AG04450 (cell line): ENCODE results near the gene SUFU. TPM values are rescaled to one million over a fixed set of nuclear protein-coding genes. Genes with fewer than 3 reads are reported as not detected.
A peak's percentile ranks its signal among the peaks of the same experiment; 100 is the strongest.

Experiments used
- CTCF ChIA-PET: fragments of 300-600, 350-600 bp; formaldehyde crosslinking; extraction: SDS; loops from one replicate; lab custom pipeline; 2022; ENCODE audit warnings: antibody characterized with exemption, inconsistent platforms; lab: Charles Lee
- POLR2A ChIA-PET: fragments of 350-600 bp; formaldehyde crosslinking; extraction: SDS; loops from one replicate; lab custom pipeline; 2021; ENCODE audit warnings: antibody characterized with exemption, inconsistent platforms; lab: Yijun Ruan, JAX
- DNase-seq: peaks from one replicate; pipeline ENCODE4 v3.0.0-alpha.2; 2011; ENCODE audit warnings: low read depth, low spot score
- H3K27ac ChIP-seq: one replicate; pipeline ENCODE4 v1.5.1; 2012; ENCODE audit warnings: low read depth, low read length, control low read depth
- H3K27me3 ChIP-seq: one replicate; pipeline ENCODE4 v1.6.0; 2012; ENCODE audit warnings: low read length; ENCODE audit not compliant: control insufficient read depth, insufficient read depth
- H3K4me3 ChIP-seq: 2 replicates; pipeline ENCODE4 v1.5.1; 2011; ENCODE audit warnings: mild to moderate bottlenecking, low read depth, low read length, control low read depth
- H3K9me3 ChIP-seq: 2 replicates; pipeline ENCODE4 v1.5.1; 2012; ENCODE audit warnings: low read length; ENCODE audit not compliant: control insufficient read depth, insufficient read depth
- polyA plus RNA-seq: library from polyadenylated mRNA; depleted of rRNA; stranded (reverse); fragments of >200 nt; gene quantifications from 2 replicates; pipeline ENCODE4 v1.2.3, GENCODE V29; 2011
- TF ChIP-seq, protein P1 (sequence below): IDR thresholded peaks from 2 replicates; pipeline ENCODE4 v1.5.1; 2011; ENCODE audit warnings: low read depth, low read length, control low read depth, inconsistent platforms

Gene SUFU
- polyA plus RNA-seq, 1 experiment = 11.0 TPM

GRCh38 chr10:102644066-102644645 is 140.4 kb downstream of the SUFU start, which contains the start of gene TRIM8:
TRIM8 (plus strand) TSS chr10:102644479; CDS start chr10:102644618, 139 bp downstream.
- no peaks in the 10 kb centered on the region for H3K27me3 ChIP-seq
- DNase-seq = no peak
- POLR2A ChIA-PET = interaction anchor here (0.7 to 3.1 kb wide), 8 partner anchors 14 to 140 kb away, joined by 3 to 44 read pairs (median 5); partner anchors contain the start of genes ARL3, SFXN2 and SUFU
- TF ChIP-seq, protein P1, sequence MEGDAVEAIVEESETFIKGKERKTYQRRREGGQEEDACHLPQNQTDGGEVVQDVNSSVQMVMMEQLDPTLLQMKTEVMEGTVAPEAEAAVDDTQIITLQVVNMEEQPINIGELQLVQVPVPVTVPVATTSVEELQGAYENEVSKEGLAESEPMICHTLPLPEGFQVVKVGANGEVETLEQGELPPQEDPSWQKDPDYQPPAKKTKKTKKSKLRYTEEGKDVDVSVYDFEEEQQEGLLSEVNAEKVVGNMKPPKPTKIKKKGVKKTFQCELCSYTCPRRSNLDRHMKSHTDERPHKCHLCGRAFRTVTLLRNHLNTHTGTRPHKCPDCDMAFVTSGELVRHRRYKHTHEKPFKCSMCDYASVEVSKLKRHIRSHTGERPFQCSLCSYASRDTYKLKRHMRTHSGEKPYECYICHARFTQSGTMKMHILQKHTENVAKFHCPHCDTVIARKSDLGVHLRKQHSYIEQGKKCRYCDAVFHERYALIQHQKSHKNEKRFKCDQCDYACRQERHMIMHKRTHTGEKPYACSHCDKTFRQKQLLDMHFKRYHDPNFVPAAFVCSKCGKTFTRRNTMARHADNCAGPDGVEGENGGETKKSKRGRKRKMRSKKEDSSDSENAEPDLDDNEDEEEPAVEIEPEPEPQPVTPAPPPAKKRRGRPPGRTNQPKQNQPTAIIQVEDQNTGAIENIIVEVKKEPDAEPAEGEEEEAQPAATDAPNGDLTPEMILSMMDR = no peak
- H3K27ac ChIP-seq = peak within 1 kb of the TSS; percentile 97
- H3K9me3 ChIP-seq = no peaks in the 10 kb centered on the region; the same call in 1 of the 2 replicates
- H3K4me3 ChIP-seq = peak within 1 kb of the TSS; percentile 74
- CTCF ChIA-PET = interaction anchor here (0.7 to 1.0 kb wide), 2 partner anchors 32 to 143 kb away, joined by 3 to 6 read pairs; no protein-coding TSS in a partner anchor

GRCh38 chr10:102644646-102645387 is 141.0 kb downstream of the SUFU start:
- DNase-seq = no peak
- Histone ChIP-seq H3K27ac (peak overlapping the region; percentile 97), H3K9me3 (no peaks in the 10 kb centered on the region; the same call in 1 of the 2 replicates), H3K4me3 (peak overlapping the region; percentile 74), H3K27me3 (no peaks in the 10 kb centered on the region)
- TF ChIP-seq, protein P1 = peak; percentile 58
- ChIA-PET CTCF (interaction anchor here (0.7 to 1.0 kb wide), 3 partner anchors 31 to 142 kb away, joined by 3 to 6 read pairs (median 3); partner anchors contain the start of gene SUFU), POLR2A (interaction anchor here (0.6 to 3.1 kb wide), 12 partner anchors 15 to 140 kb away, joined by 3 to 44 read pairs (median 7); partner anchors contain the start of genes ARL3, SFXN2 and SUFU)

DNA sequence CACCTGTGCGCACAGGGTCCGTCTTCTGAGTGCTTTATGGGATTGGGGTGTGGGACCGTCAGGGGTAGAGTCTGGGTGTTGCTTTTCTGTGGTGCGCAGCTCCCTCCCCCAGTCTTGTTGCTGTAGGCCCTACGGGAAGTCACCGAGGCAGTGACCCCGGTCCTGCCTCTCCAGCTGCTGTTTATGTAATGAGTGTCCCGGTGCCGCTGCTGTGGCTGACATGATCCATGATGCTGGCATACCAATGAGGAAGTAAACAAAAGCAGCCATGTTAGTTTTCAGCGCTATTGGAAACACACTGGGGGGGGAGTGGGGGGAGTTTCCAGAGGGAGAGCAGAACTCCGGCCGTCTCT is 141.6 kb downstream of the SUFU start:
- Histone ChIP-seq H3K27me3 (no peaks in the 10 kb centered on the region), H3K27ac (peak overlapping the region; percentile 97), H3K9me3 (no peaks in the 10 kb centered on the region; the same call in 1 of the 2 replicates), H3K4me3 (peak overlapping the region; percentile 74)
- DNase-seq = no peak
- ChIA-PET POLR2A (interaction anchor here (0.6 to 3.1 kb wide), 13 partner anchors 11 to 141 kb away, joined by 3 to 44 read pairs (median 8); partner anchors contain the start of genes ARL3, SFXN2 and SUFU), CTCF (interaction anchor here (0.7 to 0.8 kb wide), 2 partner anchors 15 to 141 kb away, joined by 3 read pairs; partner anchors contain the start of gene SUFU)
- TF ChIP-seq, protein P1 = no peak

DNA sequence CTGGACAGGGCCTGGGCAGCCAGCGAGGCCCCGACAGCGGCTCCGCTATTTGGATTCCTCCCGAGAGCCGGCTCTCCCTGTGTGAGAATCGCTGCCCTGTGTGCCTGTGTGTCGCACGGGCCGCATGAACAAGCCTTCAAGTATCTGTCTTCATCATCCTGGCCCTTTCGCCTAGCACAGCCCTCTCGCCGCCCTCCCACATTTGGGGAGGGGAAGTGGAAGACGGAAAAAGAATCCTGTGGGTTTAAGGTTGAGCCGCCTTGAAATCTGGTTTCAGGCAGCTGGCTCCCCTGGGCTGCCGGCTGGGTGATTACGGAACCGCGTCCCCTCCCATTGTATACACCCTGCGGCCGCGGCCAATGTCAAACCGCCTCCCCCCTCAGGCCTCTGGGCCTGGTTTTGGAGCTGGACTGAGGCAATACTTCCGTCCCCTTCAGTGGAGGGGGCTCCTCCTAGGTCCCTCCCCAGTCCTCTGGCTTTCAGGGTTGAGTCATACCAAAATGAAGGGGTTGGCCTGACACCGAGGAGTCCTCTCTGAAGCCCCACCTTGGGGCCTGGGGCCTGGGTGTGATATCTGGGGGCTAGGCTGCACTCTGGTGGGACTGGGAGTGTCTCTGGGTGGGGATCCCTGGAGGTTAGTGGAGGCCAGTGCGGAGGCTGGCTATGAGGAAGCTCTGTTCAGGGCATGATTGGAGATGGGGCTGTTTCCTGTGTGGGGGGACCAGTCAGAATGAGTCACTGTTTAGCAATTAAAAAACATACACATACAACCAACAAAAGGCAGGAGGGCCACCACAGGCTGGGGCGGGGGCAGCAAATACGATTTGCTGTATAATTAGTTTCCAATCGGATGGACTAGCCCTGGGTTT is 142.2 kb downstream of the SUFU start:
- TF ChIP-seq, protein P1 = no peak
- H3K27ac ChIP-seq = peak overlapping the region; percentile 97
- ChIA-PET POLR2A (interaction anchor here (0.5 to 3.1 kb wide), 18 partner anchors 10 to 141 kb away, joined by 3 to 44 read pairs (median 5); partner anchors contain the start of genes ARL3, SFXN2 and SUFU), CTCF (interaction anchor here (0.7 kb wide), 2 partner anchors 14 to 34 kb away, joined by 3 to 4 read pairs; no protein-coding TSS in a partner anchor)
- H3K9me3 ChIP-seq = no peaks in the 10 kb centered on the region; the same call in 1 of the 2 replicates
- H3K27me3 ChIP-seq = no peaks in the 10 kb centered on the region
- DNase-seq = peak; percentile 84
- peak overlapping the region; percentile 74 for H3K4me3 ChIP-seq
